Mesenchymal stem cell (in vitro differentiated cells and primary cell): Measurements from ENCODE around the gene TOR1B.
A peak's percentile ranks its signal among the peaks of the same experiment; 100 is the strongest.

Experiments used
- DNase-seq: peaks from one replicate; pipeline ENCODE4 v3.0.0-alpha.2; 2013
- H2AFZ ChIP-seq: one replicate; pipeline ENCODE4 v1.6.1; 2013; ENCODE audit warnings: low read depth, mild to moderate bottlenecking, control low read depth, inconsistent platforms, low read length, moderate library complexity
- H2AK5ac ChIP-seq: 2 replicates; pipeline ENCODE4 v1.6.1; 2013; ENCODE audit warnings: low read length, moderate library complexity, mild to moderate bottlenecking, inconsistent platforms; ENCODE audit not compliant: severe bottlenecking
- H2BK120ac ChIP-seq: one replicate; pipeline ENCODE4 v1.6.1; 2013; ENCODE audit warnings: low read depth, mild to moderate bottlenecking, inconsistent platforms, low read length, moderate library complexity
- H2BK12ac ChIP-seq, 2 experiments: one replicate each; pipeline ENCODE4 v1.6.1; 2013; ENCODE audit warnings: inconsistent platforms in 2 of 2, low read length in 2 of 2, mild to moderate bottlenecking in 2 of 2, moderate library complexity in 2 of 2, control low read depth in 1 of 2
- H2BK15ac ChIP-seq: one replicate; pipeline ENCODE4 v1.6.1; 2013; ENCODE audit warnings: mild to moderate bottlenecking, low read depth, inconsistent platforms; ENCODE audit not compliant: poor library complexity, severe bottlenecking
- H2BK5ac ChIP-seq: 2 replicates; pipeline ENCODE4 v1.6.1; 2013; ENCODE audit warnings: low read depth, mild to moderate bottlenecking, low read length, control low read depth, inconsistent platforms; ENCODE audit not compliant: poor library complexity, severe bottlenecking
- H3K14ac ChIP-seq, 2 experiments: one replicate each; pipeline ENCODE4 v1.6.1; 2013; ENCODE audit warnings: inconsistent platforms in 2 of 2, low read length in 2 of 2, control low read depth in 1 of 2, mild to moderate bottlenecking in 1 of 2, moderate library complexity in 1 of 2
- H3K18ac ChIP-seq, 2 experiments: one replicate each; pipeline ENCODE4 v1.6.1; 2013; ENCODE audit warnings: inconsistent platforms in 2 of 2, low read length in 2 of 2, control low read depth in 1 of 2, low read depth in 1 of 2, mild to moderate bottlenecking in 1 of 2
- H3K23ac ChIP-seq, 2 experiments: one replicate each; pipeline ENCODE4 v1.6.1; 2013; ENCODE audit warnings: inconsistent platforms in 2 of 2, low read length in 2 of 2, mild to moderate bottlenecking in 2 of 2, moderate library complexity in 2 of 2, control low read depth in 1 of 2
- H3K27ac ChIP-seq: 2 replicates; pipeline ENCODE4 v1.5.1; 2013; ENCODE audit warnings: mild to moderate bottlenecking, moderate library complexity, low read length, control low read depth, inconsistent platforms; ENCODE audit not compliant: poor library complexity, severe bottlenecking
- H3K27me3 ChIP-seq, 2 experiments: 2 replicates each; pipeline versions ENCODE4 v1.6.1 to v1.7.0; 2013; ENCODE audit warnings: low read length in 2 of 2, mild to moderate bottlenecking in 2 of 2, moderate library complexity in 2 of 2, control low read depth in 1 of 2, inconsistent platforms in 1 of 2; ENCODE audit not compliant: control insufficient read depth in 1 of 2, insufficient read depth in 1 of 2
- H3K36me3 ChIP-seq, 2 experiments: 2 replicates each; pipeline versions ENCODE4 v1.6.1 to v1.7.0; 2013; ENCODE audit warnings: low read length in 2 of 2, control low read depth in 1 of 2, inconsistent platforms in 1 of 2, low read depth in 1 of 2, mild to moderate bottlenecking in 1 of 2; ENCODE audit not compliant: insufficient read depth in 2 of 2, control insufficient read depth in 1 of 2
- H3K4ac ChIP-seq, 2 experiments: one replicate each; pipeline ENCODE4 v1.6.1; 2013; ENCODE audit warnings: inconsistent platforms in 2 of 2, low read length in 2 of 2, mild to moderate bottlenecking in 2 of 2, moderate library complexity in 2 of 2, control low read depth in 1 of 2, low read depth in 1 of 2
- H3K4me1 ChIP-seq: 2 replicates; pipeline ENCODE4 v1.6.1; 2013; ENCODE audit warnings: low read depth, low read length, control low read depth; ENCODE audit not compliant: control insufficient read depth, insufficient read depth
- H3K4me2 ChIP-seq: 2 replicates; pipeline ENCODE4 v1.6.1; 2013; ENCODE audit warnings: low read length, mild to moderate bottlenecking, inconsistent platforms; ENCODE audit not compliant: poor library complexity, severe bottlenecking
- H3K4me3 ChIP-seq, 2 experiments: 2 replicates each; pipeline versions ENCODE4 v1.5.1 to v1.7.0; 2013; ENCODE audit warnings: low read length in 2 of 2, mild to moderate bottlenecking in 2 of 2, control low read depth in 1 of 2, low read depth in 1 of 2; ENCODE audit not compliant: insufficient read depth in 1 of 2
- H3K79me1 ChIP-seq: replicated peaks from 2 replicates; pipeline ENCODE4 v1.6.1; 2013; ENCODE audit warnings: mild to moderate bottlenecking, control low read depth, low read length, inconsistent platforms; ENCODE audit not compliant: poor library complexity, severe bottlenecking
- H3K9ac ChIP-seq: 2 replicates; pipeline ENCODE4 v1.7.0; 2013; ENCODE audit warnings: mild to moderate bottlenecking, low read length, moderate library complexity
- H3K9me3 ChIP-seq: 2 replicates; pipeline ENCODE4 v1.7.0; 2013; ENCODE audit warnings: mild to moderate bottlenecking, low read length; ENCODE audit not compliant: control insufficient read depth
- H4K8ac ChIP-seq: one replicate; pipeline ENCODE4 v1.6.1; 2013; ENCODE audit warnings: inconsistent platforms, mild to moderate bottlenecking, low read length, moderate library complexity
- H4K91ac ChIP-seq: one replicate; pipeline ENCODE4 v1.6.1; 2013; ENCODE audit warnings: mild to moderate bottlenecking, low read length, inconsistent platforms
- WGBS: methylation state at CpG from one replicate; pipeline ENCODE4 v1.1.7; 2013; ENCODE audit warnings: mixed read lengths; 5-methylcytosine and 5-hydroxymethylcytosine counted together

The TOR1B gene

GRCh38 chr9:129776566-129776937 is 26.4 kb upstream of the TOR1B start:
- Histone ChIP-seq H2BK5ac (no peak overlapping the region), H2AFZ (no peak overlapping the region), H3K23ac (no peak overlapping the region), H2BK15ac (peak overlapping the region; percentile 63), H3K79me1 (no peaks in the 10 kb centered on the region), H2BK12ac (peak overlapping the region; percentile 81 to 99), H3K9me3 (no peaks in the 10 kb centered on the region), H3K14ac (peak overlapping the region in 1 of 2 experiments; percentile 25), H2BK120ac (peak overlapping the region; percentile 80), H3K4me3 (peak overlapping the region in 1 of 2 experiments; percentile 61), H3K27me3 (peaks cover 0 to 6% of the 10 kb centered on the region in 2 experiments), H2AK5ac (peak overlapping the region; percentile 41), H3K9ac (peak overlapping the region; percentile 85), H3K36me3 (no peaks in the 10 kb centered on the region), H3K27ac (peak overlapping the region; percentile 75), H3K4me1 (peaks cover 25% of the 10 kb centered on the region), H3K18ac (peak overlapping the region; percentile 87 to 97), H4K91ac (peak overlapping the region; percentile 79), H3K4ac (peak overlapping the region; percentile 29 to 76), H4K8ac (peak overlapping the region; percentile 87), H3K4me2 (peak overlapping the region; percentile 2)
- no peak for DNase-seq
- 70% methylated on average over 8 of the region's 8 CpGs for WGBS

- no peaks in the 10 kb centered on the region for H3K36me3 ChIP-seq
- peaks cover 27% of the 10 kb centered on the region for H3K4me1 ChIP-seq
- H3K79me1 ChIP-seq, result no peaks in the 10 kb centered on the region
- peak overlapping the region; percentile 21 to 61 for H3K4me3 ChIP-seq
- peak overlapping the region; percentile 87 for H4K8ac ChIP-seq
- peak overlapping the region; percentile 36 for H2AFZ ChIP-seq
- H3K18ac ChIP-seq, result peak overlapping the region; percentile 87 to 97
- H3K27me3 ChIP-seq, result peaks cover 0 to 6% of the 10 kb centered on the region in 2 experiments
- peak; percentile 100 for DNase-seq
- H3K14ac ChIP-seq, result peak overlapping the region in 1 of 2 experiments; percentile 25
- peak overlapping the region; percentile 11 for H2AK5ac ChIP-seq
- H2BK12ac ChIP-seq, result peak overlapping the region; percentile 88 to 99
- H3K9ac ChIP-seq, result peak overlapping the region; percentile 85
- H3K23ac ChIP-seq, result peak overlapping the region in 1 of 2 experiments; percentile 83
- H3K27ac ChIP-seq, result peak overlapping the region; percentile 75
- peak overlapping the region; percentile 80 for H2BK120ac ChIP-seq
- 8% methylated on average over 16 of the region's 16 CpGs for WGBS
- H2BK15ac ChIP-seq, result no peak overlapping the region
- peak overlapping the region; percentile 72 for H3K4me2 ChIP-seq
- H3K4ac ChIP-seq, result peak overlapping the region; percentile 29 to 76
- peak overlapping the region; percentile 79 for H4K91ac ChIP-seq
- H2BK5ac ChIP-seq, result no peak overlapping the region
- H3K9me3 ChIP-seq, result no peaks in the 10 kb centered on the region
Measured at GRCh38 chr9:129776938-129777768, 25.8 kb upstream of the TOR1B start.

- Histone ChIP-seq H3K27ac (no peak overlapping the region), H2BK5ac (no peak overlapping the region), H2BK15ac (no peak overlapping the region), H3K27me3 (peaks cover 0 to 6% of the 10 kb centered on the region in 2 experiments), H3K4me1 (peaks cover 27% of the 10 kb centered on the region), H3K18ac (peak overlapping the region; percentile 58 to 88), H2AK5ac (no peak overlapping the region), H4K91ac (peak overlapping the region; percentile 65), H3K36me3 (no peaks in the 10 kb centered on the region), H3K4ac (peak overlapping the region in 1 of 2 experiments; percentile 97), H3K9me3 (no peaks in the 10 kb centered on the region), H3K23ac (no peak overlapping the region), H3K14ac (peak overlapping the region in 1 of 2 experiments; percentile 98), H2BK12ac (peak overlapping the region; percentile 88 to 96), H3K79me1 (no peaks in the 10 kb centered on the region), H3K4me2 (no peak overlapping the region), H3K9ac (peak overlapping the region; percentile 66), H4K8ac (peak overlapping the region; percentile 10), H2AFZ (no peak overlapping the region), H3K4me3 (peak overlapping the region in 1 of 2 experiments; percentile 30), H2BK120ac (peak overlapping the region; percentile 66)
- DNase-seq, result no peak
- 91% methylated on average over 11 of the region's 11 CpGs for WGBS
Measured at GRCh38 chr9:129777769-129778130, 25.2 kb upstream of the TOR1B start.

DNA sequence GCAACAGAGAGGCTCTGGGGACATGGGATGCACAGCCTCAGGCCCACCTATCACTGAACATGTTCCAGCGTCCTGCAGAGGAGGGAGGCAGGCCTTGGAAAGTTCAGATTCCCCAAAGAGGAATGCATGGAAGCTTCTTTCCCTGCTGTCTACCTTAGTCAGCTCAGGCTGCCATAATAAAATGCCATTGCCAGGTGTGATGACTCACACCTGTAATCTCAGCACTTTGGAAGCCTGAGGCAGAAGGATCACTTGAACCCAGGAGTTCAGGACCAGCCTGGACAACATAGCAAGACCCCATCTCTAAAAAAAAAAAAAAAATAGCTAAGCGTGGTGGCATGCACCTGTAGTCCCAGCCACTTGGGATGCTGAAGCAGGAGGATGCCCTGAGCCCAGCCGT is 24.5 kb upstream of the TOR1B start:
- no peak overlapping the region for H4K91ac ChIP-seq

More for the DNA sequence above, 24.5 kb upstream of the TOR1B start:
- Histone ChIP-seq H2BK12ac (peak overlapping the region in 1 of 2 experiments; percentile 51), H2BK15ac (peak overlapping the region; percentile 63), H2BK5ac (no peak overlapping the region), H3K27ac (no peak overlapping the region), H3K4me1 (peaks cover 27% of the 10 kb centered on the region), H2BK120ac (peak overlapping the region; percentile 38), H2AFZ (no peak overlapping the region), H3K4me2 (no peak overlapping the region), H3K4ac (no peak overlapping the region), H2AK5ac (no peak overlapping the region), H3K9ac (no peak overlapping the region), H3K4me3 (no peak overlapping the region), H3K9me3 (no peaks in the 10 kb centered on the region), H3K36me3 (no peaks in the 10 kb centered on the region), H3K27me3 (peaks cover 0 to 6% of the 10 kb centered on the region in 2 experiments), H4K8ac (no peak overlapping the region), H3K18ac (peak overlapping the region; percentile 37 to 67), H3K79me1 (no peaks in the 10 kb centered on the region), H3K14ac (no peak overlapping the region), H3K23ac (no peak overlapping the region)
- no peak for DNase-seq
- 91% methylated on average over 2 of the region's 3 CpGs for WGBS
